Suprapubic skin (tissue), 4 donors: Measurements from ENCODE around the gene CXCR4. TPM values are rescaled to one million over a fixed set of nuclear protein-coding genes. Genes with fewer than 3 reads are reported as not detected.
"Not testable (repeated sequence)": the region's sequence is repeated elsewhere in the genome, so short reads cannot be mapped to it uniquely, and the experiment has no call there.

ENCODE experiments used
- DNase-seq, 2 donors: peaks; one replicate each; pipeline ENCODE4 v3.0.0-alpha.2; 2019; ENCODE audit warnings: low spot score in 2 of 2
- H3K27ac ChIP-seq: fragments of 200-600 bp; sonication (generic); one replicate; pipeline ENCODE4 v1.5.1; 2019
- H3K27me3 ChIP-seq: fragments of 200-600 bp; sonication (generic); one replicate; pipeline ENCODE4 v1.5.1; 2019
- H3K36me3 ChIP-seq: fragments of 200-600 bp; sonication (generic); one replicate; pipeline ENCODE4 v1.5.1; 2019
- H3K4me1 ChIP-seq: fragments of 200-600 bp; sonication (generic); one replicate; pipeline ENCODE4 v1.5.1; 2019
- H3K4me3 ChIP-seq: fragments of 200-600 bp; sonication (generic); one replicate; pipeline ENCODE4 v1.5.1; 2019; ENCODE audit warnings: mild to moderate bottlenecking
- H3K9me3 ChIP-seq: fragments of 200-600 bp; sonication (generic); one replicate; pipeline ENCODE4 v1.5.1; 2019
- CTCF ChIP-seq, 2 donors: fragments of 200-600 bp in 1 of 2; fragments of 450-650 bp in 1 of 2; sonication (generic) in 1 of 2; IDR thresholded peaks; one replicate each; pipeline ENCODE4 v1.5.1; 2016 to 2019; ENCODE audit warnings: antibody characterized with exemption in 2 of 2, mild to moderate bottlenecking in 1 of 2, moderate library complexity in 1 of 2
- EP300 ChIP-seq: sonication (generic); formaldehyde crosslinking; IDR thresholded peaks from one replicate; pipeline ENCODE4 v1.6.1; 2017; ENCODE audit warnings: antibody characterized with exemption
- POLR2A ChIP-seq, 2 donors: fragments of 450-650 bp; IDR thresholded peaks; one replicate each; pipeline ENCODE4 v1.6.1; 2017; ENCODE audit warnings: antibody characterized with exemption in 2 of 2, mild to moderate bottlenecking in 2 of 2, moderate library complexity in 2 of 2
- POLR2AphosphoS5 ChIP-seq, 3 donors: sonication (generic); formaldehyde crosslinking; IDR thresholded peaks; one replicate each; pipeline ENCODE4 v1.6.1; 2017; ENCODE audit warnings: antibody characterized with exemption in 3 of 3
- WGBS: methylation state at CpG from one replicate; pipeline ENCODE4 v1.1.5; 2018; 5-methylcytosine and 5-hydroxymethylcytosine counted together
- total RNA-seq, 4 donors: library from RNA; depleted of rRNA; stranded (reverse); fragments of >200 nt; gene quantifications; one replicate each; pipeline ENCODE4 v1.1.0, GENCODE V29; 2016

CXCR4 gene
- total RNA-seq, 4 donors from 2014 or later, result 5.1 to 6.8 (median 5.6) TPM

DNA sequence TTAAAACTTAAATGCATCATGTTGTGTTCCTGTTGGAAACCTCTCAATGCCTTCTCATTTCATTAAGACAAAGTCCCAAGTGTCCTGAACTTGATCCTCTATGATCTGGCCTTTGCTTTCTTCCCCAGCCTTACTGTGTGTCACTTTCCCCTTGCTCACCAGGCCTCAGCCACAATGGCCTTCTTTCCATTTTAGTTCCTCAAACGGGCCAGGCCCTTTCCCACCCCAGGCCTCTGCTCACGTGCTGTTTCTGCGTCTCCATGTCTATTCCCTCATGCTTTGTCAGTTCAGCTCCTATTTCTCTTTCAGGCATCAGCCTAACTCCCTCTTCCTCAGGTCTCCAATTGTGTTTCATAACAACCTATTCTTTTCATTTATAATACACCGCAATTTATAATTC is 19.5 kb downstream of the CXCR4 start:
- TF ChIP-seq POLR2AphosphoS5 (IDR thresholded peaks at IDR 0.05) (no peak), EP300 (no peak), CTCF (IDR thresholded peaks at IDR 0.05) (no peak), POLR2A (IDR thresholded peaks at IDR 0.05) (no peak)
- Histone ChIP-seq H3K36me3 (no peaks in the 10 kb centered on the region), H3K27ac (no peak overlapping the region), H3K4me3 (no peak overlapping the region), H3K4me1 (no peaks in the 10 kb centered on the region), H3K9me3 (no peaks in the 10 kb centered on the region), H3K27me3 (no peaks in the 10 kb centered on the region)
- WGBS, result 84% methylated on average over 4 of the region's 4 CpGs
- DNase-seq, result no peak

GRCh38 chr2:136093583-136093982 is 24.4 kb downstream of the CXCR4 start:
- no peak overlapping the region for H3K4me3 ChIP-seq
- H3K9me3 ChIP-seq, result no peaks in the 10 kb centered on the region
- H3K36me3 ChIP-seq, result no peaks in the 10 kb centered on the region
- TF ChIP-seq POLR2A (IDR thresholded peaks at IDR 0.05) (no peak), POLR2AphosphoS5 (IDR thresholded peaks at IDR 0.05) (no peak), EP300 (no peak), CTCF (IDR thresholded peaks at IDR 0.05) (no peak)
- H3K27me3 ChIP-seq, result no peaks in the 10 kb centered on the region
- H3K27ac ChIP-seq, result no peak overlapping the region
- no peaks in the 10 kb centered on the region for H3K4me1 ChIP-seq
- DNase-seq, result no peak
- WGBS, result 63% methylated on average over 3 of the region's 3 CpGs

- Histone ChIP-seq H3K27me3 (no peaks in the 10 kb centered on the region), H3K4me1 (no peaks in the 10 kb centered on the region), H3K9me3 (no peaks in the 10 kb centered on the region), H3K4me3 (no peak overlapping the region), H3K36me3 (no peaks in the 10 kb centered on the region), H3K27ac (no peak overlapping the region)
- WGBS, result 38% methylated on average over 1 of the region's 1 CpG
- no peak for DNase-seq
- TF ChIP-seq POLR2A (IDR thresholded peaks at IDR 0.05) (no peak), CTCF (IDR thresholded peaks at IDR 0.05) (no peak), EP300 (no peak), POLR2AphosphoS5 (IDR thresholded peaks at IDR 0.05) (no peak)
Measured at GRCh38 chr2:136091899-136092298, 26.1 kb downstream of the CXCR4 start.

GRCh38 chr2:136087901-136088460 is 30.0 kb downstream of the CXCR4 start:
- not testable (repeated sequence) for H3K36me3 ChIP-seq, H3K27me3 ChIP-seq, DNase-seq, H3K27ac ChIP-seq, H3K4me3 ChIP-seq, H3K9me3 ChIP-seq, H3K4me1 ChIP-seq
- WGBS, result 88% methylated on average over 22 of the region's 43 CpGs

DNA sequence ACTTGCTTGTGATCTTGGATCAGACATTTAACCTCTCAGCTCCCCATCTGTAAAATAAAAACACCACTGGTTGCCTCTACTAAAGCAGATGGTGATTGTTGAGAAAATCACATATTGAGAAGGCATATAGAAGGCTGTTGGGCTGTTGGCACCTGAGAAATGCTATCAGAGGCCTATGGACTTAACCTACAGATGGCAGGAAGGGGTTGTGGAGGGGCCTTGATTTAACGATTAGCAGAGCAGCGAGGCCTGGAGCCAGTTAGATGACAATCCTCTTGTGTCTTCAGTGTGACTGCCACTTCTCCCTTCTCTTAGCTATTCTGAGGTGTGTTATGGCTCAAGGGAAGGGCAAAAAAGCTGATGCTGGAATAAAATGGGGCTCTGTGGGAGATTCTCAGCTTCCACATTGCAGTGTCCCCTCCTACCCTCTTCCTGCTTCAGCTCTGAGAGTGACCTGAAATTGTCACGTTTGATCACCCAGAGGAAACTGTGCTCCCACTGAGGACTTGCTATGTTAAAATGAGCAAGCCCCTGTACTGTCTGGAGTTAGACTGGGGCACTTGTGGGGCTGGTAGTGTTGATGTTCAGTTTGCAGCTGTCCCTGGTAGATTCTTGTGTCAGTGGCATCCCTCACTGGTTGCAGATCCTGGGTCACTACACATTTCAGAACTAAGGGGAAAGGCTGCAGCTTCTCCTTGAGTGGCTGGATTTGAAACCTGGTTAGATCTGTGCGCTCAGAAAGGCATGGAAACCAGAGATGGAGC is 31.5 kb downstream of the CXCR4 start:
- Histone ChIP-seq H3K4me1 (no peaks in the 10 kb centered on the region), H3K9me3 (no peaks in the 10 kb centered on the region), H3K27me3 (no peaks in the 10 kb centered on the region), H3K27ac (no peak overlapping the region), H3K36me3 (no peaks in the 10 kb centered on the region), H3K4me3 (no peak overlapping the region)
- TF ChIP-seq POLR2AphosphoS5 (IDR thresholded peaks at IDR 0.05) (no peak), POLR2A (IDR thresholded peaks at IDR 0.05) (no peak), EP300 (no peak)
- DNase-seq, result no peak
- 78% methylated on average over 4 of the region's 4 CpGs for WGBS

GRCh38 chr2:136085453-136086209 is 32.3 kb downstream of the CXCR4 start:
- no peaks in the 10 kb centered on the region for H3K4me1 ChIP-seq
- DNase-seq, result no peak
- no peaks in the 10 kb centered on the region for H3K9me3 ChIP-seq
- no peak overlapping the region for H3K27ac ChIP-seq
- TF ChIP-seq EP300 (no peak), POLR2A (IDR thresholded peaks at IDR 0.05) (no peak), CTCF (IDR thresholded peaks at IDR 0.05) (no peak), POLR2AphosphoS5 (IDR thresholded peaks at IDR 0.05) (no peak)
- no peak overlapping the region for H3K4me3 ChIP-seq
- H3K27me3 ChIP-seq, result no peaks in the 10 kb centered on the region
- H3K36me3 ChIP-seq, result no peaks in the 10 kb centered on the region
- 84% methylated on average over 4 of the region's 4 CpGs for WGBS
